Measurements from ENCODE around the gene FRMD1. TPM values are rescaled to one million over a fixed set of nuclear protein-coding genes. Genes with fewer than 3 reads are reported as not detected.

Gene FRMD1
- total RNA-seq, 4 donors from 2014 or later = 0.04 to 0.12 TPM; not detected in 2

GRCh38 chr6:168105813-168106632 lies 27.0 kb upstream of the FRMD1 start:
- no peaks in the 10 kb centered on the region for H3K4me1 ChIP-seq
- intact Hi-C loops (cut with DNase I; ENCODE audit: low total_unique reads) (no loop called here), in situ Hi-C loops (cut with MboI; ENCODE audit: low sequenced_read_pairs in 4 of 4) (loop anchor here in 1 of 4 donors (25.0 kb wide), 1 partner anchor 194 kb away; no protein-coding TSS in a partner anchor)
- H3K36me3 ChIP-seq = no peaks in the 10 kb centered on the region
- no peak for ATAC-seq
- TF ChIP-seq CTCF (IDR thresholded peaks at IDR 0.05 in 4 of 5, conservative IDR thresholded peaks at IDR 0.05 in 1 of 5) (no peak), POLR2A (IDR thresholded peaks at IDR 0.05) (no peak)
- no peak for DNase-seq
- H3K4me3 ChIP-seq = no peak overlapping the region
- no peaks in the 10 kb centered on the region for H3K9me3 ChIP-seq
- H3K27me3 ChIP-seq = peaks cover 10 to 29% (median 27%) of the 10 kb centered on the region in 3 donors
- no peak overlapping the region for H3K27ac ChIP-seq

- Histone ChIP-seq H3K4me1 (no peaks in the 10 kb centered on the region), H3K27me3 (peaks cover 24 to 42% (median 33%) of the 10 kb centered on the region in 3 donors), H3K27ac (no peak overlapping the region), H3K36me3 (no peaks in the 10 kb centered on the region), H3K4me3 (no peak overlapping the region), H3K9me3 (no peaks in the 10 kb centered on the region)
- intact Hi-C loops (cut with DNase I; ENCODE audit: low total_unique reads) = no loop called here
- DNase-seq = no peak
- ATAC-seq = no peak
- in situ Hi-C loops (cut with MboI; ENCODE audit: low sequenced_read_pairs in 4 of 4) = loop anchor here in 1 of 4 donors (25.0 kb wide), 1 partner anchor 192 kb away; no protein-coding TSS in a partner anchor
- TF ChIP-seq POLR2A (IDR thresholded peaks at IDR 0.05) = no peak
- TF ChIP-seq CTCF (IDR thresholded peaks at IDR 0.05 in 4 of 5, conservative IDR thresholded peaks at IDR 0.05 in 1 of 5) = no peak
These were observed 25.6 kb upstream of the FRMD1 start for GRCh38 chr6:168104636-168105035.

GRCh38 chr6:168103050-168103830 lies 24.2 kb upstream of the FRMD1 start:
- H3K36me3 ChIP-seq = no peaks in the 10 kb centered on the region
- no peak for DNase-seq
- in situ Hi-C loops (cut with MboI; ENCODE audit: low sequenced_read_pairs in 4 of 4) = loop anchor here in 1 of 4 donors (25.0 kb wide), 1 partner anchor 191 kb away; no protein-coding TSS in a partner anchor
- H3K4me1 ChIP-seq = no peaks in the 10 kb centered on the region
- no peak overlapping the region for H3K4me3 ChIP-seq
- intact Hi-C loops (cut with DNase I; ENCODE audit: low total_unique reads) = no loop called here
- ATAC-seq = no peak
- H3K27ac ChIP-seq = no peak overlapping the region
- no peak for TF ChIP-seq POLR2A (IDR thresholded peaks at IDR 0.05)
- TF ChIP-seq CTCF (IDR thresholded peaks at IDR 0.05 in 4 of 5, conservative IDR thresholded peaks at IDR 0.05 in 1 of 5) = no peak
- no peaks in the 10 kb centered on the region for H3K9me3 ChIP-seq
- peaks cover 24 to 42% (median 33%) of the 10 kb centered on the region in 3 donors for H3K27me3 ChIP-seq

GRCh38 chr6:168102315-168102985 lies 23.4 kb upstream of the FRMD1 start:
- intact Hi-C loops (cut with DNase I; ENCODE audit: low total_unique reads) = no loop called here

More at GRCh38 chr6:168102315-168102985, 23.4 kb upstream of the FRMD1 start:
- H3K27ac ChIP-seq = no peak overlapping the region
- H3K27me3 ChIP-seq = peaks cover 24 to 42% (median 33%) of the 10 kb centered on the region in 3 donors
- in situ Hi-C loops (cut with MboI; ENCODE audit: low sequenced_read_pairs in 4 of 4) = loop anchor here in 1 of 4 donors (25.0 kb wide), 1 partner anchor 190 kb away; no protein-coding TSS in a partner anchor
- no peaks in the 10 kb centered on the region for H3K9me3 ChIP-seq
- H3K36me3 ChIP-seq = no peaks in the 10 kb centered on the region
- TF ChIP-seq CTCF (IDR thresholded peaks at IDR 0.05 in 4 of 5, conservative IDR thresholded peaks at IDR 0.05 in 1 of 5) = no peak
- H3K4me3 ChIP-seq = no peak overlapping the region
- DNase-seq = no peak
- ATAC-seq = no peak
- no peaks in the 10 kb centered on the region for H3K4me1 ChIP-seq

Data from gastrocnemius medialis (tissue), 4 donors.